Bronchial epithelial cell (primary cell): Measurements from ENCODE around the gene SLC23A1. TPM values are rescaled to one million over a fixed set of nuclear protein-coding genes. Genes with fewer than 3 reads are reported as not detected.
"Not testable (repeated sequence)": the region's sequence is repeated elsewhere in the genome, so short reads cannot be mapped to it uniquely, and the experiment has no call there.

Source experiments
- DNase-seq: peaks from one replicate; pipeline ENCODE4 v3.0.0-alpha.2; 2010; ENCODE audit warnings: low read depth
- FAIRE-seq: peaks from 2 replicates; lab custom pipeline; 2011; peaks lifted over from hg19 to GRCh38; lab: Jason Lieb, UNC
- H3K27me3 ChIP-seq: 2 replicates; pipeline ENCODE4 v1.5.1; 2011; ENCODE audit warnings: low read length; ENCODE audit not compliant: control insufficient read depth, insufficient read depth
- H3K36me3 ChIP-seq: 2 replicates; pipeline ENCODE4 v1.5.1; 2011; ENCODE audit warnings: low read length; ENCODE audit not compliant: control insufficient read depth, insufficient read depth
- H3K4me3 ChIP-seq: 2 replicates; pipeline ENCODE4 v1.5.1; 2011; ENCODE audit warnings: mild to moderate bottlenecking, low read depth, low read length, control low read depth
- total RNA-seq: library from RNA; depleted of rRNA; stranded (reverse); fragments of >200 nt; gene quantifications from 2 replicates; pipeline ENCODE4 v1.2.1, GENCODE V29; 2014
- TF ChIP-seq, protein P1 (sequence below): IDR thresholded peaks from 2 replicates; pipeline ENCODE4 v1.5.1; 2011; ENCODE audit warnings: mild to moderate bottlenecking, moderate library complexity, low read length, control low read depth, inconsistent platforms; ENCODE audit not compliant: insufficient read depth, severe bottlenecking

The SLC23A1 gene
- total RNA-seq, 1 donor from 2014 or later: not detected

DNA sequence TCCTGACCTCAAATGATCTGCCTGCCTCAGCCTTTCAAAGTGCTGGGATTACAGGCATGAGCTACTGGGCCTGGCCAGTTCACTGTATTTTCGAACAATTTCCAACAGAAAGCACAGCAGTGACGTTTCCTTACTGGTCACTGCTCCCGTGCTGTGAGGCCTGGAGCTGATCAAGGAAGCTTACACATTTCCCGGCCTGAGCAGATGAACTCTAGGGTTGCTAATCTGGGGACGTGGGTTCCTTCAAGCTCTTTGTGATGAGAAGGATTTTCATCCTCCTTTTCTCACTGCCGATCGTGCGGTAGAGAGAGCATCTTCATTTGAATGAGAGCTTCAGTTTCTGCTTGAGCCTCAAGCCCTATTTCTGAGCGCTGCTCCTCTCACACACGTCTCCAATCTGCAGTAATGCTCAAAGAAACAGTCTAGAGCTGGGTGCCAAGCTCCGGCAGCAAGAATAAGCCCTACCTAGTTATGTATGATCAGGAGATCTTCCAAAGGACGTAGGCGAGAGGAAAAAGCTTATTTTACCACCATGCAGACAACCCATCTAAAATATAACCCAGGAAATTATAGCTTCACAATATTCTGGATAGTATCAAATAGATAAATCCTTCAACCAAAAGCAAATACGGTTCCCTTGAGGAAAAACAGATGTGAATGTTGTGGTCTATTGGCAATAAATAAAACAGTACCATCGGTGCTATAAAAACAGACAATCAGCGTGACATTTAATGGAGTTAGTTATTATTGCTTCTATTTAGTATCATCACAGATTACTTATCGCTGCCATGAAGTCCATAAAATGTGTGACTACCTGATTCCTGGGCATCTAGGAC is 28.1 kb upstream of the SLC23A1 start:
- Histone ChIP-seq H3K4me3 (no peak overlapping the region), H3K36me3 (no peaks in the 10 kb centered on the region), H3K27me3 (no peaks in the 10 kb centered on the region)
- FAIRE-seq: peak; percentile 23
- DNase-seq: no peak
- TF ChIP-seq, protein P1, sequence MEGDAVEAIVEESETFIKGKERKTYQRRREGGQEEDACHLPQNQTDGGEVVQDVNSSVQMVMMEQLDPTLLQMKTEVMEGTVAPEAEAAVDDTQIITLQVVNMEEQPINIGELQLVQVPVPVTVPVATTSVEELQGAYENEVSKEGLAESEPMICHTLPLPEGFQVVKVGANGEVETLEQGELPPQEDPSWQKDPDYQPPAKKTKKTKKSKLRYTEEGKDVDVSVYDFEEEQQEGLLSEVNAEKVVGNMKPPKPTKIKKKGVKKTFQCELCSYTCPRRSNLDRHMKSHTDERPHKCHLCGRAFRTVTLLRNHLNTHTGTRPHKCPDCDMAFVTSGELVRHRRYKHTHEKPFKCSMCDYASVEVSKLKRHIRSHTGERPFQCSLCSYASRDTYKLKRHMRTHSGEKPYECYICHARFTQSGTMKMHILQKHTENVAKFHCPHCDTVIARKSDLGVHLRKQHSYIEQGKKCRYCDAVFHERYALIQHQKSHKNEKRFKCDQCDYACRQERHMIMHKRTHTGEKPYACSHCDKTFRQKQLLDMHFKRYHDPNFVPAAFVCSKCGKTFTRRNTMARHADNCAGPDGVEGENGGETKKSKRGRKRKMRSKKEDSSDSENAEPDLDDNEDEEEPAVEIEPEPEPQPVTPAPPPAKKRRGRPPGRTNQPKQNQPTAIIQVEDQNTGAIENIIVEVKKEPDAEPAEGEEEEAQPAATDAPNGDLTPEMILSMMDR: no peak

DNA sequence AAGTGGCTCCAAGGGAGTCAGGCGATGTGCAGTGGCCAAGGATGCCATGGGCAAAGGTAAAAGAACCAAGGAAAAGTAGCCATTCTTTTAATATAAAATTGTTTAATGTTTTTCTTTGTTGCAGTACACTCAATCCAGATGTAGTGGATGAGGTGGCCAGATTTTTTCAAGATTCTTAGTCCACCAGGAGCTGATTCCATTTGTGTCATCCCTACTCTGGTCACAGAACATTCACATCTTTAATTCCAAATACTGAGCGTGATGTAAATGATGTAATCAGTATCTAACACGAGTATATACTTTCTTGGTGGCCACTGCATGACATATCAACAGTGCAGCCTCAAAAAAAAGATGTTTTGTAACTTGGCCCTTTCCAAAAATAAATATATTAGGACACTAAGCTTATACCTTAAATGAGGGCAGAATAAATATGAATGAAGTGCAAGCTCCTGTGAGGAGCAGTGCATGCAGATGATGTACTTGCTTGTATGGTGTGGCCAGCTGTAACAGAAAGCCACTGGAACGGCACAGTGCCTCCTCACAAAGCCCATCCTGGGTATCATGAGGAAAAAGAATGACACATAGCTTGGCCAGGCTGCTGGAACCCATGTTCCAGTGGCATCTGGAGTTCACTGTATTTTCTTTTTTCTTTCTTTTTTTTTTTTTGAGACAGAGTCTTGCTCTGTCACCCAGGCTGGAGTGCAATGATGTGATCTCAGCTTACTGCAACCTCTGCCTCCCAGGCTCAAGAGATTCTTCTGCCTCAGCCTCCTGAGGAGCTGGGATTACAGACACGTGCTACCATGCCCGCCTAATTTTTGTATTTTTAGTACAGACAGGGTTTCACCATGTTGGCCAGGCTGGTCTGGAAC is 27.3 kb upstream of the SLC23A1 start:
- Histone ChIP-seq H3K4me3 (no peak overlapping the region), H3K27me3 (no peaks in the 10 kb centered on the region), H3K36me3 (no peaks in the 10 kb centered on the region)
- DNase-seq (no peak), FAIRE-seq (no peak)
- TF ChIP-seq, protein P1: no peak

DNA sequence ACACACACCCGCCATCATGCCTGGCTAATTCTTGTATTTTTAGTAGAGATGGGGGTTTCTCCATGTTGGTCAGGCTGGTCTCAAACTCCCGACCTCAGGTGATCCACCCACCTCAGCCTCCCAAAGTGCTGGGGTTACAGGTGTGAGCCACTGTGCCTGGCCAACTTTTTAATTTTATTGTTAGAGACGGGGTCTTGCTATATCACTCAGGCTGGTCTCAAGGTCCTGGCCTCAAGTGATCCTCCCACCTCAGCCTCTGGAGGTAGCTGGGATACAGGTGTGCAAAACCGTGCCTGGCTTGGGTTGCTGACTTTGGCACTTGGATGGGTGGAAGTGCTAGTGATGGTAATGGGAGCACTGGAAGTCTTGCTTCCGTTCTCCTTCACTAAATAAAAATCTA is 26.0 kb upstream of the SLC23A1 start:
- FAIRE-seq, H3K36me3 ChIP-seq, DNase-seq, H3K27me3 ChIP-seq, H3K4me3 ChIP-seq: not testable (repeated sequence)

DNA sequence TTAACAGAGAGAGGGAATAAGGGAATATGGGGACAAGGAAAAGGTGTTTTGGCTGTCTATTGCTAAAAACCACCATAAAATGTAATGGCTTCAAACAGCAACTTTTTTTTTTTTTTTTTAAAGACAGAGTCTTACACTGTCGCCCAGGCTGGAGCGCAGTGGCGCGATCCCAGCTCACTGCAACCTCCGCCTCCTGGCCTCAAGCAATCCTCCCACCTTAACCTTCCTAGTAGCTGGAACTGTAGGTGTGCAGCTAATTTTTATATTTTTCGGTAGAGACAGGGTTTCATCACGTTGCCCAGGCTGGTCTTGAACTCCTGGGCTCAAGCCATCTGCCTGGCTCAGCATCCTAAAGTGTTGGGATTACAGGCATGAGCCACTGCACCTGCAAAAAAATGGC is 25.1 kb upstream of the SLC23A1 start:
- TF ChIP-seq, protein P1: no peak
- no peak for FAIRE-seq
- no peaks in the 10 kb centered on the region for H3K27me3 ChIP-seq
- no peak overlapping the region for H3K4me3 ChIP-seq
- DNase-seq: no peak
- no peaks in the 10 kb centered on the region for H3K36me3 ChIP-seq

DNA sequence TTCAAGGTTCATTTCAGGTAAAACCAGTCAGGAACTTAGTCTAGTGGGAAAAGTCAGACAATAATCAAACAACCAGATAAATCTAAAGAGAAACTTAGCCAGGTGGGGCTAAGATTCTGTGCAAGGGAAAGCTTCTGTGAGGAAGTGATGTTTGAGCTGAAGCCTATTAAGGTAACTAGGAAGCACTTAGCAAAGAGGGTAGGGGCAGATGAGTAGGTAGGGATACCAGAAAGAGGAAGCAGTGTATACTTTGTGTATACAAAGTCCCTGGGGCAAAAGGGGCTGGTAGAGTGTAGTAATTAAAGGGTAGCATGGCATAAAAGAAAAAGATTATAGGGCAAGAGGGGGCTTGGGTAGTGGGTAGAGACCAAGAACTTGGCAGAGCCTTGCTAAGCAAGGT is 24.4 kb upstream of the SLC23A1 start:
- no peak for FAIRE-seq

More for the DNA sequence above, 24.4 kb upstream of the SLC23A1 start:
- no peak overlapping the region for H3K4me3 ChIP-seq
- TF ChIP-seq, protein P1: no peak
- no peaks in the 10 kb centered on the region for H3K36me3 ChIP-seq
- no peak for DNase-seq
- no peaks in the 10 kb centered on the region for H3K27me3 ChIP-seq
